ENCODE data around the gene GRIK2. TPM values are rescaled to one million over a fixed set of nuclear protein-coding genes. Genes with fewer than 3 reads are reported as not detected.

Gene GRIK2
- total RNA-seq, 2 experiments from 2014 or later: 0.14 TPM; not detected in 1

GRCh38 chr6:101451981-101452380 is 58.5 kb downstream of the GRIK2 start:
- ATAC-seq (ENCODE audit: low read depth) (no peak), DNase-seq (no peak)
- H3K27me3 Mint-ChIP-seq: no peaks in the 10 kb centered on the region
- POLR2A ChIA-PET: no interaction called here
- no peaks in the 10 kb centered on the region for H3K9me3 Mint-ChIP-seq
- no peak overlapping the region for H3K27ac Mint-ChIP-seq
- H3K4me3 Mint-ChIP-seq: no peak overlapping the region
- no peaks in the 10 kb centered on the region for H3K36me3 Mint-ChIP-seq
- H3K4me1 Mint-ChIP-seq: no peaks in the 10 kb centered on the region

- no peaks in the 10 kb centered on the region for H3K9me3 Mint-ChIP-seq
- POLR2A ChIA-PET: no interaction called here
- H3K36me3 Mint-ChIP-seq: no peaks in the 10 kb centered on the region
- ATAC-seq (ENCODE audit: low read depth) (no peak), DNase-seq (no peak)
- H3K27ac Mint-ChIP-seq: no peak overlapping the region
- H3K4me1 Mint-ChIP-seq: no peaks in the 10 kb centered on the region
- H3K4me3 Mint-ChIP-seq: no peak overlapping the region
- no peaks in the 10 kb centered on the region for H3K27me3 Mint-ChIP-seq
Observed at GRCh38 chr6:101453221-101453620, 59.7 kb downstream of the GRIK2 start.

GRCh38 chr6:101454106-101454676 is 60.7 kb downstream of the GRIK2 start:
- Mint-ChIP-seq H3K4me3 (no peak overlapping the region), H3K27me3 (no peaks in the 10 kb centered on the region), H3K9me3 (no peaks in the 10 kb centered on the region), H3K36me3 (no peaks in the 10 kb centered on the region), H3K4me1 (no peaks in the 10 kb centered on the region), H3K27ac (no peak overlapping the region)
- DNase-seq (no peak), ATAC-seq (ENCODE audit: low read depth) (no peak)
- POLR2A ChIA-PET: no interaction called here

GRCh38 chr6:101458336-101458735 is 64.8 kb downstream of the GRIK2 start:
- ATAC-seq (ENCODE audit: low read depth): no peak

GRCh38 chr6:101458826-101459225 is 65.3 kb downstream of the GRIK2 start:
- no peak overlapping the region for H3K27ac Mint-ChIP-seq
- no peak overlapping the region for H3K4me3 Mint-ChIP-seq
- H3K9me3 Mint-ChIP-seq: peaks cover 1% of the 10 kb centered on the region
- H3K4me1 Mint-ChIP-seq: no peaks in the 10 kb centered on the region
- DNase-seq (no peak), ATAC-seq (ENCODE audit: low read depth) (no peak)
- H3K36me3 Mint-ChIP-seq: no peaks in the 10 kb centered on the region
- POLR2A ChIA-PET: no interaction called here
- H3K27me3 Mint-ChIP-seq: no peaks in the 10 kb centered on the region

More at GRCh38 chr6:101458336-101458735, 64.8 kb downstream of the GRIK2 start:
- Mint-ChIP-seq H3K4me3 (no peak overlapping the region), H3K9me3 (peaks cover 1% of the 10 kb centered on the region), H3K27me3 (no peaks in the 10 kb centered on the region), H3K36me3 (no peaks in the 10 kb centered on the region), H3K27ac (no peak overlapping the region), H3K4me1 (no peaks in the 10 kb centered on the region)
- DNase-seq: no peak
- POLR2A ChIA-PET: no interaction called here

GRCh38 chr6:101462576-101462975 is 69.1 kb downstream of the GRIK2 start:
- Mint-ChIP-seq H3K4me3 (no peak overlapping the region), H3K27me3 (no peaks in the 10 kb centered on the region), H3K27ac (no peak overlapping the region), H3K4me1 (no peaks in the 10 kb centered on the region), H3K9me3 (peaks cover 2% of the 10 kb centered on the region), H3K36me3 (no peaks in the 10 kb centered on the region)
- POLR2A ChIA-PET: no interaction called here
- ATAC-seq (ENCODE audit: low read depth): no peak
- DNase-seq: no peak

- no peak overlapping the region for H3K4me3 Mint-ChIP-seq
- no peak for DNase-seq
- POLR2A ChIA-PET: no interaction called here
- H3K27ac Mint-ChIP-seq: no peak overlapping the region
- peaks cover 1% of the 10 kb centered on the region for H3K9me3 Mint-ChIP-seq
- no peaks in the 10 kb centered on the region for H3K27me3 Mint-ChIP-seq
- ATAC-seq (ENCODE audit: low read depth): no peak
- H3K4me1 Mint-ChIP-seq: no peaks in the 10 kb centered on the region
- no peaks in the 10 kb centered on the region for H3K36me3 Mint-ChIP-seq
Observed at GRCh38 chr6:101465863-101466262, 72.4 kb downstream of the GRIK2 start.

GRCh38 chr6:101477436-101477835 is 83.9 kb downstream of the GRIK2 start:
- H3K36me3 Mint-ChIP-seq: no peaks in the 10 kb centered on the region
- H3K27me3 Mint-ChIP-seq: no peaks in the 10 kb centered on the region
- no peak overlapping the region for H3K27ac Mint-ChIP-seq
- H3K4me3 Mint-ChIP-seq: no peak overlapping the region
- DNase-seq (no peak), ATAC-seq (ENCODE audit: low read depth) (no peak)
- POLR2A ChIA-PET: no interaction called here
- H3K9me3 Mint-ChIP-seq: no peaks in the 10 kb centered on the region
- H3K4me1 Mint-ChIP-seq: no peaks in the 10 kb centered on the region

- Mint-ChIP-seq H3K4me1 (no peaks in the 10 kb centered on the region), H3K27me3 (no peaks in the 10 kb centered on the region), H3K9me3 (no peaks in the 10 kb centered on the region), H3K4me3 (no peak overlapping the region), H3K27ac (no peak overlapping the region), H3K36me3 (no peaks in the 10 kb centered on the region)
- ATAC-seq (ENCODE audit: low read depth) (no peak), DNase-seq (no peak)
- POLR2A ChIA-PET: no interaction called here
Observed at GRCh38 chr6:101478891-101479290, 85.4 kb downstream of the GRIK2 start.

- no peak for ATAC-seq (ENCODE audit: low read depth)
- H3K27me3 Mint-ChIP-seq: no peaks in the 10 kb centered on the region
- H3K9me3 Mint-ChIP-seq: no peaks in the 10 kb centered on the region
Observed at GRCh38 chr6:101482606-101483005, 89.1 kb downstream of the GRIK2 start.

GRCh38 chr6:101484781-101485180 is 91.3 kb downstream of the GRIK2 start:
- H3K4me3 Mint-ChIP-seq: no peak overlapping the region
- H3K27ac Mint-ChIP-seq: no peak overlapping the region
- H3K36me3 Mint-ChIP-seq: no peaks in the 10 kb centered on the region
- no peaks in the 10 kb centered on the region for H3K9me3 Mint-ChIP-seq
- no peaks in the 10 kb centered on the region for H3K4me1 Mint-ChIP-seq
- no peaks in the 10 kb centered on the region for H3K27me3 Mint-ChIP-seq
- POLR2A ChIA-PET: no interaction called here
- DNase-seq: no peak
- ATAC-seq (ENCODE audit: low read depth): no peak

More at GRCh38 chr6:101482606-101483005, 89.1 kb downstream of the GRIK2 start:
- Mint-ChIP-seq H3K4me1 (no peaks in the 10 kb centered on the region), H3K4me3 (no peak overlapping the region), H3K36me3 (no peaks in the 10 kb centered on the region), H3K27ac (no peak overlapping the region)
- POLR2A ChIA-PET: no interaction called here
- no peak for DNase-seq

GRCh38 chr6:101486124-101486523 is 92.6 kb downstream of the GRIK2 start:
- ATAC-seq (ENCODE audit: low read depth) (no peak), DNase-seq (no peak)
- Mint-ChIP-seq H3K9me3 (no peaks in the 10 kb centered on the region), H3K27ac (no peak overlapping the region), H3K4me1 (no peaks in the 10 kb centered on the region), H3K36me3 (no peaks in the 10 kb centered on the region), H3K27me3 (no peaks in the 10 kb centered on the region), H3K4me3 (no peak overlapping the region)
- POLR2A ChIA-PET: no interaction called here

- Mint-ChIP-seq H3K9me3 (no peaks in the 10 kb centered on the region), H3K4me3 (no peak overlapping the region), H3K4me1 (no peaks in the 10 kb centered on the region), H3K36me3 (no peaks in the 10 kb centered on the region), H3K27me3 (no peaks in the 10 kb centered on the region), H3K27ac (no peak overlapping the region)
- ATAC-seq (ENCODE audit: low read depth) (no peak), DNase-seq (no peak)
- POLR2A ChIA-PET: no interaction called here
Observed at GRCh38 chr6:101486726-101487125, 93.2 kb downstream of the GRIK2 start.

- DNase-seq: no peak
- Mint-ChIP-seq H3K27ac (no peak overlapping the region), H3K9me3 (no peaks in the 10 kb centered on the region), H3K4me1 (no peaks in the 10 kb centered on the region), H3K4me3 (no peak overlapping the region), H3K36me3 (no peaks in the 10 kb centered on the region), H3K27me3 (no peaks in the 10 kb centered on the region)
- no peak for ATAC-seq (ENCODE audit: low read depth)
- POLR2A ChIA-PET: no interaction called here
Observed at GRCh38 chr6:101489456-101489855, 95.9 kb downstream of the GRIK2 start.

GRCh38 chr6:101490857-101491256 is 97.3 kb downstream of the GRIK2 start:
- no peaks in the 10 kb centered on the region for H3K4me1 Mint-ChIP-seq

More at GRCh38 chr6:101490857-101491256, 97.3 kb downstream of the GRIK2 start:
- Mint-ChIP-seq H3K9me3 (no peaks in the 10 kb centered on the region), H3K4me3 (no peak overlapping the region), H3K36me3 (no peaks in the 10 kb centered on the region), H3K27me3 (no peaks in the 10 kb centered on the region), H3K27ac (no peak overlapping the region)
- DNase-seq (no peak), ATAC-seq (ENCODE audit: low read depth) (no peak)
- POLR2A ChIA-PET: no interaction called here
